ENCODE measurements around the gene NFKBIB.
A peak's percentile ranks its signal among the peaks of the same experiment; 100 is the strongest.

The NFKBIB gene

GRCh38 chr19:38920602-38921419 lies 21.0 kb downstream of the NFKBIB start:
- no peaks in the 10 kb centered on the region for H3K9me3 ChIP-seq (replicated peaks in 1 of 11)
- H3K9ac ChIP-seq, result peak overlapping the region in 10 of 11 experiments; percentile 16 to 61 (median 47); a peak in 16 of 22 replicates
- peaks cover 33 to 63% (median 40%) of the 10 kb centered on the region in 11 experiments for H3K36me3 ChIP-seq
- H4K20me1 ChIP-seq, result 0 out of 22 replicates have a peak, but pooled peaks cover 0 to 4% (median 0%) of the 10 kb centered on the region in 11 experiments
- peak overlapping the region in 7 of 11 experiments; percentile 10 to 53 (median 36); a peak in 6 of 22 replicates for H3K27ac ChIP-seq
- H3K27me3 ChIP-seq, result no peaks in the 10 kb centered on the region
- no peak for TF ChIP-seq Cebpa-rat (IDR thresholded peaks at IDR 0.05)
- no peak overlapping the region for H3K4me3 ChIP-seq
- peak overlapping the region in 6 of 11 experiments; percentile 9 to 58 (median 37); a peak in 12 of 22 replicates for H3K4me2 ChIP-seq
- peaks cover 0 to 16% (median 7%) of the 10 kb centered on the region in 10 experiments; a peak in 15 of 20 replicates for H3K4me1 ChIP-seq

GRCh38 chr19:38921420-38922274 lies 21.9 kb downstream of the NFKBIB start:
- H3K4me3 ChIP-seq, result no peak overlapping the region
- H3K4me1 ChIP-seq, result peaks cover 0 to 16% (median 7%) of the 10 kb centered on the region in 10 experiments; a peak in 15 of 20 replicates
- H3K36me3 ChIP-seq, result peaks cover 39 to 66% (median 47%) of the 10 kb centered on the region in 11 experiments
- no peak for TF ChIP-seq Cebpa-rat (IDR thresholded peaks at IDR 0.05)
- no peak overlapping the region for H3K4me2 ChIP-seq
- no peaks in the 10 kb centered on the region for H3K9me3 ChIP-seq (replicated peaks in 1 of 11)
- no peak overlapping the region for H3K27ac ChIP-seq
- H3K27me3 ChIP-seq, result no peaks in the 10 kb centered on the region
- no peak overlapping the region for H3K9ac ChIP-seq
- 0 out of 22 replicates have a peak, but pooled peaks cover 0 to 6% (median 0%) of the 10 kb centered on the region in 11 experiments for H4K20me1 ChIP-seq

GRCh38 chr19:38922482-38922881 lies 22.7 kb downstream of the NFKBIB start:
- H3K9me3 ChIP-seq (replicated peaks in 1 of 11), result no peaks in the 10 kb centered on the region
- peaks cover 39 to 74% (median 50%) of the 10 kb centered on the region in 11 experiments for H3K36me3 ChIP-seq
- no peak overlapping the region for H3K4me3 ChIP-seq
- peaks cover 0 to 8% (median 0%) of the 10 kb centered on the region in 11 experiments; a peak in 2 of 22 replicates for H4K20me1 ChIP-seq
- no peaks in the 10 kb centered on the region for H3K27me3 ChIP-seq
- H3K4me1 ChIP-seq, result peaks cover 0 to 16% (median 7%) of the 10 kb centered on the region in 10 experiments; a peak in 15 of 20 replicates
- TF ChIP-seq Cebpa-rat (IDR thresholded peaks at IDR 0.05), result no peak
- no peak overlapping the region for H3K27ac ChIP-seq
- no peak overlapping the region for H3K4me2 ChIP-seq
- H3K9ac ChIP-seq, result no peak overlapping the region

- Histone ChIP-seq H3K9me3 (replicated peaks in 1 of 11) (no peaks in the 10 kb centered on the region), H3K4me3 (no peak overlapping the region), H3K27ac (no peak overlapping the region), H4K20me1 (peaks cover 0 to 18% (median 0%) of the 10 kb centered on the region in 11 experiments; a peak in 2 of 22 replicates), H3K4me1 (peaks cover 9 to 26% (median 15%) of the 10 kb centered on the region in 10 experiments), H3K9ac (no peak overlapping the region), H3K4me2 (no peak overlapping the region), H3K27me3 (no peaks in the 10 kb centered on the region), H3K36me3 (peaks cover 39 to 75% (median 60%) of the 10 kb centered on the region in 11 experiments)
- TF ChIP-seq Cebpa-rat (IDR thresholded peaks at IDR 0.05), result no peak
These were observed 24.6 kb downstream of the NFKBIB start for GRCh38 chr19:38924388-38924787.

GRCh38 chr19:38928391-38929001 lies 28.7 kb downstream of the NFKBIB start:
- no peak overlapping the region for H3K4me3 ChIP-seq
- H3K4me1 ChIP-seq, result peaks cover 26 to 38% (median 30%) of the 10 kb centered on the region in 10 experiments
- peak overlapping the region in 6 of 11 experiments; percentile 34 to 92 (median 88); a peak in 3 of 22 replicates for H3K9ac ChIP-seq
- peaks cover 0 to 14% (median 8%) of the 10 kb centered on the region in 11 experiments; a peak in 14 of 22 replicates for H3K9me3 ChIP-seq (replicated peaks in 1 of 11)
- H3K27me3 ChIP-seq, result no peaks in the 10 kb centered on the region
- peaks cover 41 to 69% (median 57%) of the 10 kb centered on the region in 11 experiments for H3K36me3 ChIP-seq
- TF ChIP-seq Cebpa-rat (IDR thresholded peaks at IDR 0.05), result no peak
- peaks cover 0 to 48% (median 7%) of the 10 kb centered on the region in 11 experiments; a peak in 10 of 22 replicates for H4K20me1 ChIP-seq
- peak overlapping the region in 8 of 11 experiments; percentile 82 to 91 (median 86); a peak in 7 of 22 replicates for H3K4me2 ChIP-seq
- H3K27ac ChIP-seq, result no peak overlapping the region

GRCh38 chr19:38929929-38930775 lies 30.4 kb downstream of the NFKBIB start, which contains the start of gene SARS2:
Gene SARS2 (minus strand): TSS chr19:38930763. CDS start chr19:38930736, 27 bp downstream.
- Histone ChIP-seq H3K4me1 (peaks cover 26 to 38% (median 30%) of the 10 kb centered on the region in 10 experiments), H3K9me3 (replicated peaks in 1 of 11) (peaks cover 12 to 31% (median 25%) of the 10 kb centered on the region in 11 experiments), H3K4me3 (peak within 1 kb of the TSS; percentile 80 to 91 (median 86)), H3K9ac (peak within 1 kb of the TSS; percentile 84 to 92 (median 88)), H3K4me2 (peak within 1 kb of the TSS; percentile 79 to 97 (median 94)), H3K36me3 (peaks cover 39 to 69% (median 57%) of the 10 kb centered on the region in 11 experiments), H3K27ac (peak within 1 kb of the TSS; percentile 70 to 92 (median 89)), H3K27me3 (no peaks in the 10 kb centered on the region), H4K20me1 (peaks cover 0 to 51% (median 7%) of the 10 kb centered on the region in 11 experiments; a peak in 10 of 22 replicates)
- no peak for TF ChIP-seq Cebpa-rat (IDR thresholded peaks at IDR 0.05)

- peak within 1 kb of the TSS; percentile 80 to 91 (median 86) for H3K4me3 ChIP-seq
- H3K36me3 ChIP-seq, result peaks cover 37 to 67% (median 55%) of the 10 kb centered on the region in 11 experiments
- H3K9ac ChIP-seq, result peak within 1 kb of the TSS; percentile 84 to 92 (median 88)
- H3K4me1 ChIP-seq, result peaks cover 26 to 38% (median 30%) of the 10 kb centered on the region in 10 experiments
- peak within 1 kb of the TSS; percentile 79 to 97 (median 94) for H3K4me2 ChIP-seq
- peaks cover 17 to 39% (median 33%) of the 10 kb centered on the region in 11 experiments for H3K9me3 ChIP-seq (replicated peaks in 1 of 11)
- no peaks in the 10 kb centered on the region for H3K27me3 ChIP-seq
- TF ChIP-seq Cebpa-rat (IDR thresholded peaks at IDR 0.05), result no peak
- peak within 1 kb of the TSS; percentile 70 to 92 (median 89) for H3K27ac ChIP-seq
- H4K20me1 ChIP-seq, result peaks cover 0 to 51% (median 7%) of the 10 kb centered on the region in 11 experiments; a peak in 10 of 22 replicates
These were observed 31.2 kb downstream of the NFKBIB start, which contains the start of gene MRPS12 for GRCh38 chr19:38930776-38931520. Gene MRPS12 (plus strand): TSS chr19:38930944. CDS start chr19:38931295, 351 bp downstream.
